IPS-11a (cell line): Measurements from ENCODE around the gene PDE3A.

Source experiments
- H3K4me3 ChIP-seq: one replicate; pipeline ENCODE4 v1.5.1; 2013; ENCODE audit warnings: low read depth, low read length, control low read depth

The PDE3A gene

GRCh38 chr12:20490213-20490612 lies 121.9 kb downstream of the PDE3A start:
- H3K4me3 ChIP-seq = no peak overlapping the region

GRCh38 chr12:20491290-20491689 lies 123.0 kb downstream of the PDE3A start:
- no peak overlapping the region for H3K4me3 ChIP-seq

- no peak overlapping the region for H3K4me3 ChIP-seq
Measured at GRCh38 chr12:20492251-20492760, 124.0 kb downstream of the PDE3A start.

GRCh38 chr12:20493934-20494333 lies 125.6 kb downstream of the PDE3A start:
- no peak overlapping the region for H3K4me3 ChIP-seq

- H3K4me3 ChIP-seq = no peak overlapping the region
Measured at GRCh38 chr12:20494851-20495250, 126.5 kb downstream of the PDE3A start.

- no peak overlapping the region for H3K4me3 ChIP-seq
Measured at GRCh38 chr12:20495997-20496396, 127.7 kb downstream of the PDE3A start.

GRCh38 chr12:20497707-20498106 lies 129.4 kb downstream of the PDE3A start:
- no peak overlapping the region for H3K4me3 ChIP-seq

GRCh38 chr12:20501958-20502357 lies 133.6 kb downstream of the PDE3A start:
- no peak overlapping the region for H3K4me3 ChIP-seq

GRCh38 chr12:20503858-20504257 lies 135.5 kb downstream of the PDE3A start:
- H3K4me3 ChIP-seq = no peak overlapping the region

GRCh38 chr12:20505056-20505455 lies 136.7 kb downstream of the PDE3A start:
- no peak overlapping the region for H3K4me3 ChIP-seq

GRCh38 chr12:20507056-20507455 lies 138.7 kb downstream of the PDE3A start:
- H3K4me3 ChIP-seq = no peak overlapping the region

- H3K4me3 ChIP-seq = no peak overlapping the region
Measured at GRCh38 chr12:20507711-20508110, 139.4 kb downstream of the PDE3A start.

GRCh38 chr12:20508359-20508758 lies 140.0 kb downstream of the PDE3A start:
- no peak overlapping the region for H3K4me3 ChIP-seq

GRCh38 chr12:20508962-20509361 lies 140.6 kb downstream of the PDE3A start:
- H3K4me3 ChIP-seq = no peak overlapping the region

- no peak overlapping the region for H3K4me3 ChIP-seq
Measured at GRCh38 chr12:20510811-20511210, 142.5 kb downstream of the PDE3A start.

- no peak overlapping the region for H3K4me3 ChIP-seq
Measured at GRCh38 chr12:20513189-20513588, 144.9 kb downstream of the PDE3A start.

GRCh38 chr12:20514598-20514997 lies 146.3 kb downstream of the PDE3A start:
- H3K4me3 ChIP-seq = no peak overlapping the region

GRCh38 chr12:20520532-20520931 lies 152.2 kb downstream of the PDE3A start:
- no peak overlapping the region for H3K4me3 ChIP-seq

GRCh38 chr12:20523658-20524057 lies 155.3 kb downstream of the PDE3A start:
- H3K4me3 ChIP-seq = no peak overlapping the region

- H3K4me3 ChIP-seq = no peak overlapping the region
Measured at GRCh38 chr12:20524113-20524512, 155.8 kb downstream of the PDE3A start.

- H3K4me3 ChIP-seq = no peak overlapping the region
Measured at GRCh38 chr12:20525064-20525610, 156.8 kb downstream of the PDE3A start.

- H3K4me3 ChIP-seq = no peak overlapping the region
Measured at GRCh38 chr12:20527417-20528163, 159.3 kb downstream of the PDE3A start.

GRCh38 chr12:20528208-20528607 lies 159.9 kb downstream of the PDE3A start:
- H3K4me3 ChIP-seq = no peak overlapping the region
